DND-41 (cell line): ENCODE results near the gene FOXA2.

Source experiments
- ATAC-seq: fragments of 200-7000 bp; cut with Tn5 transposase; 3 replicates; pipeline ENCODE4 v1.9.1; 2021; ENCODE audit warnings: low read depth; ENCODE audit not compliant: insufficient read depth
- DNase-seq: peaks from one replicate; pipeline ENCODE4 v3.0.0-alpha.2; 2020
- H2AFZ ChIP-seq: 2 replicates; pipeline ENCODE4 v1.6.0; 2012; ENCODE audit warnings: low read depth, low read length
- H3K27ac ChIP-seq: 2 replicates; pipeline ENCODE4 v1.5.1; 2012; ENCODE audit warnings: low read length, inconsistent platforms
- H3K27me3 ChIP-seq: fragments of 200-600 bp; sonication (generic); 2 replicates; pipeline ENCODE4 v1.6.0; 2012; ENCODE audit warnings: low read length, mild to moderate bottlenecking, inconsistent platforms; ENCODE audit not compliant: insufficient read depth, poor library complexity
- H3K36me3 ChIP-seq: 2 replicates; pipeline ENCODE4 v1.5.1; 2012; ENCODE audit warnings: low read length, inconsistent platforms; ENCODE audit not compliant: insufficient read depth
- H3K4me1 ChIP-seq: 2 replicates; pipeline ENCODE4 v1.5.1; 2012; ENCODE audit warnings: mild to moderate bottlenecking, low read length; ENCODE audit not compliant: insufficient read depth
- H3K4me2 ChIP-seq: 2 replicates; pipeline ENCODE4 v1.6.0; 2012; ENCODE audit warnings: mild to moderate bottlenecking, moderate library complexity, low read length, inconsistent platforms; ENCODE audit not compliant: insufficient read depth
- H3K4me3 ChIP-seq, 2 experiments: fragments of 200-600 bp in 1 of 2; shearing (Covaris generic) in 1 of 2; 2 replicates each; pipeline ENCODE4 v1.5.1; 2012 to 2016; ENCODE audit warnings: inconsistent platforms in 2 of 2, low read length in 2 of 2, mild to moderate bottlenecking in 2 of 2, low read depth in 1 of 2, moderate library complexity in 1 of 2
- H3K79me2 ChIP-seq: 2 replicates; pipeline ENCODE4 v1.6.0; 2012; ENCODE audit warnings: low read length, inconsistent platforms; ENCODE audit not compliant: insufficient read depth
- H3K9ac ChIP-seq: 2 replicates; pipeline ENCODE4 v1.6.0; 2012; ENCODE audit warnings: low read depth, mild to moderate bottlenecking, inconsistent platforms, low read length, moderate library complexity
- H3K9me3 ChIP-seq: 2 replicates; pipeline ENCODE4 v1.5.1; 2012; ENCODE audit warnings: low read length, moderate library complexity, mild to moderate bottlenecking, inconsistent platforms; ENCODE audit not compliant: insufficient read depth, severe bottlenecking
- H4K20me1 ChIP-seq: 2 replicates; pipeline ENCODE4 v1.6.0; 2012; ENCODE audit warnings: low read length; ENCODE audit not compliant: insufficient read depth
- EZH2 ChIP-seq: IDR thresholded peaks from 3 replicates; pipeline ENCODE4 v1.6.1; 2012; ENCODE audit warnings: borderline replicate concordance, low read depth, mild to moderate bottlenecking, moderate library complexity, low read length, inconsistent platforms; ENCODE audit not compliant: severe bottlenecking
- TF ChIP-seq, protein P1 (sequence below): IDR thresholded peaks from 2 replicates; pipeline ENCODE4 v1.5.1; 2012; ENCODE audit warnings: borderline replicate concordance, low read length, moderate library complexity, mild to moderate bottlenecking; ENCODE audit not compliant: poor library complexity, severe bottlenecking; ENCODE audit errors: extremely low read depth

FOXA2 gene

DNA sequence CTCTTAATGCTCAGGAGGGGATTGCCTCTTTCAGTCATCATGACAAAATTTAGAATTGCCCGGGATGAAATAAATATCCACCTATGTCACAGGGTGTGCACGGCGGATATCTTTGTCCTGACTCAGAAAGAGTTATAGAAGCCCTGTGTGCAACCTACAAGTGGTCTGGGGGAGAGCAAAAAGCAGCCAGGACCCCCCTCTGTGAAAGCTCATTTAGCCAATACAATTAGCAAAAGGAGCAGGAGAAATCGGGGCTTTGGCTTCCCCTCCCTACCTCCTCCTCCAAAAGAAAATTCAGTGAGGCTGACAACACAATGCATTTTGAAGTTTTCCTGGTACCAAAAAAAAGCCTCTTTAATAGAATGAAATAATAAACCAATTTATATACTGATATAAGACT is 21.8 kb downstream of the FOXA2 start:
- Histone ChIP-seq H3K27me3 (peaks cover 76% of the 10 kb centered on the region), H3K79me2 (no peaks in the 10 kb centered on the region), H3K9me3 (no peaks in the 10 kb centered on the region), H3K36me3 (no peaks in the 10 kb centered on the region), H2AFZ (no peak overlapping the region), H3K9ac (no peak overlapping the region), H3K27ac (no peak overlapping the region), H4K20me1 (no peaks in the 10 kb centered on the region), H3K4me2 (no peak overlapping the region), H3K4me3 (no peak overlapping the region), H3K4me1 (no peaks in the 10 kb centered on the region)
- no peak for TF ChIP-seq EZH2
- TF ChIP-seq, protein P1, sequence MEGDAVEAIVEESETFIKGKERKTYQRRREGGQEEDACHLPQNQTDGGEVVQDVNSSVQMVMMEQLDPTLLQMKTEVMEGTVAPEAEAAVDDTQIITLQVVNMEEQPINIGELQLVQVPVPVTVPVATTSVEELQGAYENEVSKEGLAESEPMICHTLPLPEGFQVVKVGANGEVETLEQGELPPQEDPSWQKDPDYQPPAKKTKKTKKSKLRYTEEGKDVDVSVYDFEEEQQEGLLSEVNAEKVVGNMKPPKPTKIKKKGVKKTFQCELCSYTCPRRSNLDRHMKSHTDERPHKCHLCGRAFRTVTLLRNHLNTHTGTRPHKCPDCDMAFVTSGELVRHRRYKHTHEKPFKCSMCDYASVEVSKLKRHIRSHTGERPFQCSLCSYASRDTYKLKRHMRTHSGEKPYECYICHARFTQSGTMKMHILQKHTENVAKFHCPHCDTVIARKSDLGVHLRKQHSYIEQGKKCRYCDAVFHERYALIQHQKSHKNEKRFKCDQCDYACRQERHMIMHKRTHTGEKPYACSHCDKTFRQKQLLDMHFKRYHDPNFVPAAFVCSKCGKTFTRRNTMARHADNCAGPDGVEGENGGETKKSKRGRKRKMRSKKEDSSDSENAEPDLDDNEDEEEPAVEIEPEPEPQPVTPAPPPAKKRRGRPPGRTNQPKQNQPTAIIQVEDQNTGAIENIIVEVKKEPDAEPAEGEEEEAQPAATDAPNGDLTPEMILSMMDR = no peak
- ATAC-seq (no peak), DNase-seq (no peak)

DNA sequence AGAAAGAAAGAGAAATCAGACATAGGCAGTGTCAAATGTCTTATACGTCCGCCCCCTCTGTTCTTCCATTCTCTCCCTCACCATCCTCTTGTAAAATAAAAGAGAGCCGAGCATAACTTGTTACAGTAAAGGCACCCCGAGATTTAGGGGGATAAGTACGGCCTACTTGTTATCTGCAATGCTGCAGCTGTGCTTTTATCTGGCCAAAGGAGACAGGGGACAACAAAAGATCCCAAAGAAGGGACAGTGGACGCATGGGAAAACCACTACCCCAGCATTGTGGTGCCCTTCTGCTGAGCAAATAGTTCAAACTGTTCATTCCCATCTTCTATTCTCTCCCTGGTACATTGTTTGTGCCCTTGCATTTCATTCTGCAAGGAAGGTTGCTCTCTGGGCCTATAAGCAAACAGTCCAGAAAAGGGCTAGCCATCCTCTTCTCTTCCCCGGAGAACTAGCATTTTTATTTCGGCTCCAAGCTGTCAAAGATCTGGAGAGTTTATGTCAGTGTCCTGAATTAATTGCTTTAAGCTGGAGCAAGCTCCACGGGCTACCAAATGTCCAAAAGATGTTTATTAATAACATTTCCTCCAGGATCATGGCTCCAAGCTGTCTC is 22.3 kb downstream of the FOXA2 start:
- ATAC-seq (no peak), DNase-seq (no peak)
- Histone ChIP-seq H4K20me1 (no peaks in the 10 kb centered on the region), H3K9me3 (no peaks in the 10 kb centered on the region), H3K4me2 (no peak overlapping the region), H3K79me2 (no peaks in the 10 kb centered on the region), H3K9ac (no peak overlapping the region), H3K36me3 (no peaks in the 10 kb centered on the region), H2AFZ (no peak overlapping the region), H3K4me1 (no peaks in the 10 kb centered on the region), H3K4me3 (no peak overlapping the region), H3K27me3 (peaks cover 78% of the 10 kb centered on the region), H3K27ac (no peak overlapping the region)
- TF ChIP-seq, protein P1 = no peak
- TF ChIP-seq EZH2 = no peak

DNA sequence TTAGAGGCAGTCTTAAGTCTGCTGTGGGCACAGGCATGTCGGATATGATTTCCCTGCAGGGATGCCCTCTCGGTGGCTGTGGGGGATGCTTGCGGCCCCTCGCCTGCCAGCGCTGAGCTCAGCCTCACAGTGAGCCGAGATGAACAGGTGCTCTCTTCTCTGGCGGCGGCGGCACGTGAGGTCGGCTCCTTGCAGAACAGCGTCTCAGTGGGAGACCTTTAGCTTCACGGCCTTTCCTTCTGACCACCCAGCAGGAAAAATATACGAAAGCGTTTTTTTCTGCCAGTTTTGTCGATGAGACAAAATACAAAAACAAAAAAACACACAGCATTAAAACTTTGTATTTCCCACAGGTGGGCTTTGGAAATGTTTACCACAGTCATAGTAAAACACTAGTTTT is 23.6 kb downstream of the FOXA2 start:
- no peaks in the 10 kb centered on the region for H3K9me3 ChIP-seq
- H3K4me1 ChIP-seq = no peaks in the 10 kb centered on the region
- peaks cover 71% of the 10 kb centered on the region for H3K27me3 ChIP-seq
- DNase-seq (no peak), ATAC-seq (no peak)
- no peaks in the 10 kb centered on the region for H4K20me1 ChIP-seq
- H2AFZ ChIP-seq = no peak overlapping the region
- no peak overlapping the region for H3K4me2 ChIP-seq
- no peaks in the 10 kb centered on the region for H3K79me2 ChIP-seq
- no peak overlapping the region for H3K4me3 ChIP-seq
- H3K36me3 ChIP-seq = no peaks in the 10 kb centered on the region
- no peak overlapping the region for H3K27ac ChIP-seq
- TF ChIP-seq, protein P1 = no peak
- TF ChIP-seq EZH2 = no peak
- no peak overlapping the region for H3K9ac ChIP-seq
